ENCODE measurements around the gene PARD3. TPM values are rescaled to one million over a fixed set of nuclear protein-coding genes. Genes with fewer than 3 reads are reported as not detected.

PARD3 gene
- total and polyA plus RNA-seq, 12 donors: 17.0 to 93.8 (median 47.3) TPM

- H3K9me3 ChIP-seq (replicated peaks in 1 of 3): no peaks in the 10 kb centered on the region
- H3K27me3 ChIP-seq: no peaks in the 10 kb centered on the region
- 47 to 66% (median 55%) methylated on average over 4 of the region's 4 CpGs for WGBS, 4 donors
- H3K4me3 ChIP-seq: no peak overlapping the region
- no peaks in the 10 kb centered on the region for H3K36me3 ChIP-seq (replicated peaks in 1 of 2)
- peaks cover 0 to 7% of the 10 kb centered on the region in 2 donors for H3K4me1 ChIP-seq (replicated peaks in 1 of 2)
- DNase-seq: no peak
- no peak for TF ChIP-seq CTCF (IDR thresholded peaks at IDR 0.05)
- TF ChIP-seq POLR2A (IDR thresholded peaks at IDR 0.05): no peak
- no peak overlapping the region for H3K27ac ChIP-seq
- intact Hi-C loops (cut with DNase I): no loop called here
Measured at GRCh38 chr10:34853357-34853756, 38.3 kb upstream of the PARD3 start.

GRCh38 chr10:34850558-34850957 lies 35.5 kb upstream of the PARD3 start:
- Histone ChIP-seq H3K9me3 (replicated peaks in 1 of 3) (no peaks in the 10 kb centered on the region), H3K4me3 (no peak overlapping the region), H3K36me3 (replicated peaks in 1 of 2) (no peaks in the 10 kb centered on the region), H3K27me3 (no peaks in the 10 kb centered on the region), H3K4me1 (replicated peaks in 1 of 2) (peaks cover 0 to 7% of the 10 kb centered on the region in 2 donors), H3K27ac (no peak overlapping the region)
- intact Hi-C loops (cut with DNase I): no loop called here
- no peak for TF ChIP-seq CTCF (IDR thresholded peaks at IDR 0.05)
- TF ChIP-seq POLR2A (IDR thresholded peaks at IDR 0.05): no peak
- 81 to 86% (median 85%) methylated on average over 3 of the region's 3 CpGs for WGBS, 4 donors
- no peak for DNase-seq

- H3K4me3 ChIP-seq: no peak overlapping the region
- WGBS, 4 donors: 87 to 100% (median 93%) methylated on average over 1 of the region's 1 CpG
- no peaks in the 10 kb centered on the region for H3K9me3 ChIP-seq (replicated peaks in 1 of 3)
- no peaks in the 10 kb centered on the region for H3K27me3 ChIP-seq
- no peaks in the 10 kb centered on the region for H3K36me3 ChIP-seq (replicated peaks in 1 of 2)
- intact Hi-C loops (cut with DNase I): no loop called here
- DNase-seq: no peak
- TF ChIP-seq POLR2A (IDR thresholded peaks at IDR 0.05) (no peak), CTCF (IDR thresholded peaks at IDR 0.05) (no peak)
- peaks cover 0 to 7% of the 10 kb centered on the region in 2 donors for H3K4me1 ChIP-seq (replicated peaks in 1 of 2)
- H3K27ac ChIP-seq: no peak overlapping the region
Measured at GRCh38 chr10:34850036-34850435, 34.9 kb upstream of the PARD3 start.

- no peak for DNase-seq
- Histone ChIP-seq H3K9me3 (replicated peaks in 1 of 3) (no peaks in the 10 kb centered on the region), H3K36me3 (replicated peaks in 1 of 2) (no peaks in the 10 kb centered on the region), H3K27me3 (no peaks in the 10 kb centered on the region), H3K4me3 (no peak overlapping the region), H3K4me1 (replicated peaks in 1 of 2) (no peaks in the 10 kb centered on the region), H3K27ac (no peak overlapping the region)
- intact Hi-C loops (cut with DNase I): no loop called here
- TF ChIP-seq POLR2A (IDR thresholded peaks at IDR 0.05): no peak
- TF ChIP-seq CTCF (IDR thresholded peaks at IDR 0.05): no peak
- 76 to 90% (median 86%) methylated on average over 2 of the region's 2 CpGs for WGBS, 4 donors
Measured at GRCh38 chr10:34845070-34845469, 30.0 kb upstream of the PARD3 start.
